Psoas muscle (tissue), 8 donors: Measurements from ENCODE around the gene LMOD2. TPM values are rescaled to one million over a fixed set of nuclear protein-coding genes. Genes with fewer than 3 reads are reported as not detected.

Experiments
- ATAC-seq, 4 donors: fragments of 200-7000 bp; cut with Tn5 transposase; one replicate each; pipeline ENCODE4 v1.9.1; 2020; ENCODE audit warnings: moderate library complexity in 3 of 4, mild to moderate bottlenecking in 2 of 4
- DNase-seq, 2 donors: peaks; one replicate each; pipeline ENCODE4 v3.0.0-alpha.2; 2020
- H3K27ac ChIP-seq: fragments of 200-600 bp; one replicate; pipeline ENCODE4 v1.8.0; 2022
- H3K27me3 ChIP-seq, 3 donors: fragments of 200-600 bp in 1 of 3; one replicate each; pipeline versions ENCODE4 v1.6.1 to v1.8.0; 2013 to 2022; ENCODE audit warnings: low read length in 2 of 3, mild to moderate bottlenecking in 2 of 3, moderate library complexity in 1 of 3; ENCODE audit not compliant: insufficient read depth in 3 of 3
- H3K36me3 ChIP-seq, 2 donors: fragments of 200-600 bp in 1 of 2; one replicate each; pipeline versions ENCODE4 v1.6.1 to v1.8.0; 2013 to 2022; ENCODE audit warnings: low read depth in 1 of 2, mild to moderate bottlenecking in 1 of 2, moderate library complexity in 1 of 2; ENCODE audit not compliant: insufficient read depth in 1 of 2
- H3K4me1 ChIP-seq: fragments of 200-600 bp; one replicate; pipeline ENCODE4 v1.8.0; 2022
- H3K4me3 ChIP-seq: fragments of 200-600 bp; one replicate; pipeline ENCODE4 v1.8.0; 2022; ENCODE audit warnings: mild to moderate bottlenecking
- H3K9me3 ChIP-seq: fragments of 200-600 bp; one replicate; pipeline ENCODE4 v1.8.0; 2022
- WGBS, 3 donors: extraction: QIAGEN DNeasy Blood & Tissue Kit; methylation state at CpG; one replicate each; pipeline versions ENCODE4 v1.1.6 to v1.1.7; 2013; 5-methylcytosine and 5-hydroxymethylcytosine counted together
- intact Hi-C, 2 donors: fragments of 100-400 bp; cut with DNase I; formaldehyde crosslinking; loops; one replicate each; pipeline versions ENCODE4 v1.11.0 to v1.14.2; 2022
- polyA plus RNA-seq, 3 donors: library from polyadenylated mRNA; stranded (reverse); fragments of 200-250 nt; gene quantifications; one replicate each; pipeline ENCODE4 v1.2.3, GENCODE V29; 2013
- total RNA-seq, 4 donors: library from RNA; stranded (reverse); fragmentation: NEBNext Ultra II Directional in 2 of 4; extraction: Animal tissue kit (Norgen Biotek cat#: 25700) in 2 of 4; gene quantifications; one replicate each; pipeline versions ENCODE4 v1.2.1 to v1.2.4, GENCODE V29; 2021 to 2023
- TF ChIP-seq, protein P1 (sequence below): fragments of 200-600 bp; IDR thresholded peaks from one replicate; pipeline ENCODE4 v1.8.0; 2022; ENCODE audit warnings: antibody characterized with exemption
- donor health status: healthy with polysubstance abuse.
- donor health status: DM: no; HTN: no; CAD: no; lungs with moderate emphysema.
- donor health status: Bipolar disorder and iron deficiency.
- donor health status: healthy.
- donor health status: DM: yes; HTN: yes; CAD: no.
- donor health status: DM: no; HTN: no; CAD: no.
- donor health status: DM: no; HTN: no; CAD: no.
- donor health status: DM: yes; HTN: yes; CAD: no.

LMOD2 gene
- total and polyA plus RNA-seq, 7 donors, result 6.9 to 1,114 (median 383) TPM

DNA sequence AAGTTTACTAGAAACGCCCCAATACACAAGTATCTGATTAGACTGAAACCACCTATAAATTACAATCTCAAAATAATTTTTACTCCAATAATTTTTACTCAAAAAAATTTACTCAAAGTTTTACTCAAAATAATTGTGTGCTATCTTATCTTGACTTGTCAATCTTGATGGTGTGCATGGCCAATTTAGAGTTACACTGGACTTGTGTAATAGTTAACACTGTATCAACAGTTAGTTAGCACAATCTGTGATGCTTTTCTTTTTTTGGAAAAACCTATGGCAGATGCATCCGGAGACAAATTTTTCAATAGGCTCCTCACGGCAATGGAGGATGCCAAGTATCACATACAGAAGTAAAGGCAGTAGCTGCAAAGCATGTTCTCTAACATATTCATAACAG, 24.9 kb downstream of the LMOD2 start:
- H3K36me3 ChIP-seq, result peaks cover 0 to 18% of the 10 kb centered on the region in 2 donors
- intact Hi-C loops, result loop anchor here (5.0 to 10.0 kb wide), 4 partner anchors 46 to 187 kb away; partner anchors contain the start of gene WASL (in 1 of the 2)

DNA sequence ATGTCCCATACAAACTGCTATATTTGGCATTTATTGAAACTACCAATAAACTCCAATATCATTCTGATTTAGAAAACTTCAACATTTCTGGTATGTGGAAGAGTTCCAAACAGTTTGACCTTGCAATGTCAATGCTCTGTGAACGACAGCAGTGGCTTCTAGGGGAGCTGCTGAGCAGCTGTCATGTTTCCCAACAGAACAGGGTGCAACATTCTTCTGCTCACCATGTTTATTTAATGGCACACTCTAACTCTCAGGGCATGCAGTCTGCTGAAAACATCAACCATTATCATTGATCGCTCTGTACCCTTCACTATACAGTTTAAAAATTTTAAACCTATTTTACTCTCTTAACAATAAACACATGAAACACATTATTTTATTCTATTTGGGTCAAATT, 25.9 kb downstream of the LMOD2 start:
- DNase-seq (no peak), ATAC-seq (peak; percentile 66 to 89 (median 86))
- Histone ChIP-seq H3K9me3 (no peaks in the 10 kb centered on the region), H3K27ac (peak overlapping the region; percentile 81), H3K36me3 (peaks cover 0 to 25% of the 10 kb centered on the region in 2 donors), H3K4me1 (peaks cover 52% of the 10 kb centered on the region), H3K4me3 (no peak overlapping the region), H3K27me3 (no peaks in the 10 kb centered on the region)
- TF ChIP-seq, protein P1, sequence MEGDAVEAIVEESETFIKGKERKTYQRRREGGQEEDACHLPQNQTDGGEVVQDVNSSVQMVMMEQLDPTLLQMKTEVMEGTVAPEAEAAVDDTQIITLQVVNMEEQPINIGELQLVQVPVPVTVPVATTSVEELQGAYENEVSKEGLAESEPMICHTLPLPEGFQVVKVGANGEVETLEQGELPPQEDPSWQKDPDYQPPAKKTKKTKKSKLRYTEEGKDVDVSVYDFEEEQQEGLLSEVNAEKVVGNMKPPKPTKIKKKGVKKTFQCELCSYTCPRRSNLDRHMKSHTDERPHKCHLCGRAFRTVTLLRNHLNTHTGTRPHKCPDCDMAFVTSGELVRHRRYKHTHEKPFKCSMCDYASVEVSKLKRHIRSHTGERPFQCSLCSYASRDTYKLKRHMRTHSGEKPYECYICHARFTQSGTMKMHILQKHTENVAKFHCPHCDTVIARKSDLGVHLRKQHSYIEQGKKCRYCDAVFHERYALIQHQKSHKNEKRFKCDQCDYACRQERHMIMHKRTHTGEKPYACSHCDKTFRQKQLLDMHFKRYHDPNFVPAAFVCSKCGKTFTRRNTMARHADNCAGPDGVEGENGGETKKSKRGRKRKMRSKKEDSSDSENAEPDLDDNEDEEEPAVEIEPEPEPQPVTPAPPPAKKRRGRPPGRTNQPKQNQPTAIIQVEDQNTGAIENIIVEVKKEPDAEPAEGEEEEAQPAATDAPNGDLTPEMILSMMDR, result no peak
- WGBS, 3 donors, result 26 to 33% (median 27%) methylated on average over 2 of the region's 2 CpGs
- intact Hi-C loops, result loop anchor here (5.0 to 10.0 kb wide), 4 partner anchors 47 to 186 kb away; partner anchors contain the start of gene WASL (in 1 of the 2)

More for the DNA sequence above, 24.9 kb downstream of the LMOD2 start:
- Histone ChIP-seq H3K9me3 (no peaks in the 10 kb centered on the region), H3K4me3 (no peak overlapping the region), H3K27me3 (no peaks in the 10 kb centered on the region), H3K4me1 (peaks cover 61% of the 10 kb centered on the region), H3K27ac (peak overlapping the region; percentile 81)
- ATAC-seq (peak in 2 of 4 donors; percentile 19 to 29), DNase-seq (no peak)
- TF ChIP-seq, protein P1, result no peak
- 67 to 80% (median 78%) methylated on average over 3 of the region's 3 CpGs for WGBS, 3 donors

DNA sequence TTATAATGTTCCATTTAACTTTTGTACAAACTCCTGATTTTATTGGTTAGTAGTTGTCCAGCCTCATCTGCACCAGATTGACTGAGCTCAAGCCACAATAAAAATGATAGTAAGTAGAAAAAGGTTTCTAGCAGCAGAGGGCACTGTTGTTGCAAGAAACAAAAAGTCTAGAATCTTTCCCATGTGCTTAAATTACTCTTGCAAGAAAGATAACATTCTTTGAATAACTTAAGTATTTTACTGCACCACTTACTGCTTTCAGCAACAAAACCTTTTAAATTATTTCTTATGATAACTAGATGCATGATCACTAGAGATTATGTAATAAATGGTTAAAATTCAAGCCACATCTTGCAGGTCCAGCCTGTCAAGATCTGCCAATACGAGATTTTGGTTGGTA, 27.0 kb downstream of the LMOD2 start:
- Histone ChIP-seq H3K4me3 (no peak overlapping the region), H3K9me3 (no peaks in the 10 kb centered on the region), H3K36me3 (peaks cover 4 to 36% of the 10 kb centered on the region in 2 donors), H3K27ac (peak overlapping the region; percentile 81), H3K4me1 (peaks cover 47% of the 10 kb centered on the region), H3K27me3 (no peaks in the 10 kb centered on the region)
- DNase-seq (no peak), ATAC-seq (peak in 2 of 4 donors; percentile 42 to 54)
- WGBS, 3 donors, result 85 to 94% (median 87%) methylated on average over 1 of the region's 1 CpG
- intact Hi-C loops, result loop anchor here (2.0 to 10.0 kb wide), 5 partner anchors 48 to 185 kb away; partner anchors contain the start of gene WASL (in 1 of the 2)
- TF ChIP-seq, protein P1, result peak; percentile 54

DNA sequence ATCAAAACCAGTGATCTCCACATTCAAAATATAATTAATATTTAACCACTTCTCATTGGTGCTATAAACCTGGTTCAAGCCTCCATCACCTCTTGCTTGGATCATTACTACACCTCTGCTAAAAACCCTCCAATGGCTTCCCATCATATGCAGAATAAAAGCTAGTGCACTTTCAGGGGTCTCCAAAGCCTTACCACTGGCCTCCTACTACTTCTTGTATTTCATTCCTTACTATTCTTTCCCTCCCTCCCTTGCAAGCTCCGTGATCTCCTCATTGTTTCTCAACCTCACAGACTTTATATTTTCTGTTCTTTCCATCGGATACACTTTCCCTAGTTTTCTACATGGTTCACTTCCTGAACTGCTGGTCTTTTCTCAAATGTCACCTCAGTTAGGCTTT, 31.5 kb downstream of the LMOD2 start:
- intact Hi-C loops, result loop anchor here (10.0 kb wide), 2 partner anchors 52 to 58 kb away; partner anchors contain the start of gene WASL (in 1 of the 2)
- DNase-seq (no peak), ATAC-seq (no peak)
- no peak overlapping the region for H3K27ac ChIP-seq
- no peaks in the 10 kb centered on the region for H3K9me3 ChIP-seq
- peaks cover 9% of the 10 kb centered on the region for H3K4me1 ChIP-seq
- no peak overlapping the region for H3K4me3 ChIP-seq
- H3K27me3 ChIP-seq, result no peaks in the 10 kb centered on the region
- WGBS, 3 donors, result 95 to 98% (median 95%) methylated on average over 2 of the region's 2 CpGs
- peaks cover 4 to 79% of the 10 kb centered on the region in 2 donors for H3K36me3 ChIP-seq
- TF ChIP-seq, protein P1, result no peak
